HepG2 (cell line): ENCODE results near the gene ATP9A. TPM values are rescaled to one million over a fixed set of nuclear protein-coding genes. Genes with fewer than 3 reads are reported as not detected.

Experiments used
- CAMTA2 ChIP-seq: sonication (generic); formaldehyde crosslinking; IDR thresholded peaks from 2 replicates; pipeline ENCODE4 v1.4.0; 2020; ENCODE audit warnings: mild to moderate bottlenecking, missing genetic modification reagents, borderline replicate concordance
- CENPX ChIP-seq: sonication (generic); formaldehyde crosslinking; IDR thresholded peaks from 2 replicates; pipeline ENCODE4 v1.9.0; 2021; ENCODE audit warnings: mild to moderate bottlenecking, missing genetic modification reagents, moderate library complexity
- FOXO1 ChIP-seq: sonication (generic); formaldehyde crosslinking; IDR thresholded peaks from 2 replicates; pipeline ENCODE4 v1.4.0; 2020; ENCODE audit warnings: missing genetic modification reagents
- GTF3A ChIP-seq: sonication (generic); formaldehyde crosslinking; conservative IDR thresholded peaks from 2 replicates; pipeline ENCODE4 v1.4.0; 2020; ENCODE audit warnings: mild to moderate bottlenecking, missing genetic modification reagents
- MAFF ChIP-seq: IDR thresholded peaks from 2 replicates; pipeline ENCODE4 v1.6.1; 2011; ENCODE audit warnings: low read depth, low read length, improper control_type of control experiment
- MIER2 ChIP-seq: IDR thresholded peaks from 2 replicates; pipeline ENCODE4 v1.6.1; 2016; ENCODE audit warnings: missing biosample characterization, missing genetic modification reagents
- MLX ChIP-seq: IDR thresholded peaks from 2 replicates; pipeline ENCODE4 v1.6.1; 2016
- NFAT5 ChIP-seq: sonication (generic); formaldehyde crosslinking; IDR thresholded peaks from 2 replicates; pipeline ENCODE4 v1.4.0; 2020; ENCODE audit warnings: missing genetic modification reagents
- NFATC3 ChIP-seq: sonication (generic); formaldehyde crosslinking; IDR thresholded peaks from 2 replicates; pipeline ENCODE4 v1.5.1; 2020; ENCODE audit warnings: mild to moderate bottlenecking, missing genetic modification reagents
- RBAK ChIP-seq: sonication (generic); formaldehyde crosslinking; IDR thresholded peaks from 2 replicates; pipeline ENCODE4 v1.5.1; 2020; ENCODE audit warnings: mild to moderate bottlenecking, missing genetic modification reagents
- RORA ChIP-seq: sonication (generic); formaldehyde crosslinking; IDR thresholded peaks from 2 replicates; pipeline ENCODE4 v1.5.0; 2020; ENCODE audit warnings: mild to moderate bottlenecking, missing genetic modification reagents, moderate library complexity
- SNRNP70 ChIP-seq: fragments of 200-400 bp; formaldehyde crosslinking; IDR thresholded peaks from 2 replicates; pipeline ENCODE4 v1.6.1; 2017; ENCODE audit warnings: mild to moderate bottlenecking, low read depth, low read length, moderate library complexity
- STAG1 ChIP-seq: sonication (generic); formaldehyde crosslinking; IDR thresholded peaks from 2 replicates; pipeline ENCODE4 v1.4.0; 2020; ENCODE audit warnings: missing genetic modification reagents
- THAP7 ChIP-seq: sonication (generic); formaldehyde crosslinking; IDR thresholded peaks from 2 replicates; pipeline ENCODE4 v1.8.1; 2023; ENCODE audit warnings: mild to moderate bottlenecking, missing genetic modification reagents
- ZBTB7B ChIP-seq: sonication (generic); formaldehyde crosslinking; IDR thresholded peaks from 2 replicates; pipeline ENCODE4 v1.4.0; 2020; ENCODE audit warnings: missing genetic modification reagents
- ZFP36L1 ChIP-seq: sonication (generic); formaldehyde crosslinking; IDR thresholded peaks from 2 replicates; pipeline ENCODE4 v1.8.0; 2022; ENCODE audit warnings: mild to moderate bottlenecking, missing genetic modification reagents, moderate library complexity
- ZNF234 ChIP-seq: sonication (generic); formaldehyde crosslinking; conservative IDR thresholded peaks from 2 replicates; pipeline ENCODE4 v1.5.1; 2020; ENCODE audit warnings: mild to moderate bottlenecking, missing genetic modification reagents
- ZNF597 ChIP-seq: sonication (generic); formaldehyde crosslinking; IDR thresholded peaks from 2 replicates; pipeline ENCODE4 v1.5.0; 2020; ENCODE audit warnings: missing genetic modification reagents
- ZNF740 ChIP-seq: sonication (generic); formaldehyde crosslinking; IDR thresholded peaks from 2 replicates; pipeline ENCODE4 v1.4.0; 2020; ENCODE audit warnings: missing genetic modification reagents
- ZNF775 ChIP-seq: sonication (generic); formaldehyde crosslinking; IDR thresholded peaks from 2 replicates; pipeline ENCODE4 v1.4.0; 2020; ENCODE audit warnings: missing genetic modification reagents, mild to moderate bottlenecking, moderate library complexity, borderline replicate concordance
- polyA plus RNA-seq, 8 experiments: library from polyadenylated mRNA; depleted of rRNA in 3 of 8; stranded (reverse) in 7 of 8; unstranded in 1 of 8; fragments of >200 nt; fragmentation: Illumina TruSeq in 4 of 8; extraction: Trizol in 4 of 8; gene quantifications; 2 replicates each; pipeline versions ENCODE4 v1.2.1 to v1.2.3, GENCODE V29; 2011 to 2016; ENCODE audit warnings: low read depth in 4 of 8, missing spikeins in 1 of 8, mixed read lengths in 1 of 8; ENCODE audit not compliant: insufficient read depth in 1 of 8
- total RNA-seq, 5 experiments: library from RNA; depleted of rRNA; stranded (reverse); fragments of >200 nt; fragmentation: Illumina TruSeq; extraction: Trizol; gene quantifications; 2 replicates each; pipeline ENCODE4 v1.2.3, GENCODE V29; 2016; ENCODE audit warnings: low read depth in 1 of 5
- TF ChIP-seq, protein P1 (sequence below): sonication (generic); formaldehyde crosslinking; IDR thresholded peaks from 2 replicates; pipeline ENCODE4 v1.5.1; 2020; ENCODE audit warnings: mild to moderate bottlenecking, missing genetic modification reagents

ATP9A gene
- total and polyA plus RNA-seq, 2 of the 13 experiments (the other 11 are each of a cell fraction or from before 2014, with no cell fraction given), result 11.8 to 18.5 TPM

DNA sequence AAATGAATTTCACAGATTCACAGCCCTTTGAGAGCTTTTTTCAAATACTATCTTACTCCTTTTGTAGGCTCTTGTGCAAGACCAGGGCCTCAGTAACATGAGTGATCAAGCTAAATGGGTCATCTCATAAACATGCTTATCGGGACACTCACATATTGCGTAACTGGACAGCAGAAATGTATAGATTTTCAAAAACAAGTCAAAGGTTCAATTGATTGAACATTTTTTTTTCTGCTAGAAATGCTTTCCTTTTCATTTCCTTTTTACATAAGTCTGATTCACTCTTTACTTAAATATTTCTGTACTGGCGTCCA, 42.8 kb upstream of the ATP9A start (continued):
- peak; percentile 99 for TF ChIP-seq FOXO1
- TF ChIP-seq CENPX (CRISPR knock-in tag), result no peak
- no peak for TF ChIP-seq GTF3A (CRISPR knock-in tag)
- TF ChIP-seq MIER2 (CRISPR knock-in tag), result peak; percentile 59
- TF ChIP-seq NFAT5 (CRISPR knock-in tag), result no peak
- no peak for TF ChIP-seq ZBTB7B (CRISPR knock-in tag)
- TF ChIP-seq ZNF234 (CRISPR knock-in tag), result no peak
- TF ChIP-seq ZNF597 (CRISPR knock-in tag), result no peak
- peak; percentile 99 for TF ChIP-seq RORA (CRISPR knock-in tag)
- no peak for TF ChIP-seq SNRNP70
- TF ChIP-seq, protein P1, sequence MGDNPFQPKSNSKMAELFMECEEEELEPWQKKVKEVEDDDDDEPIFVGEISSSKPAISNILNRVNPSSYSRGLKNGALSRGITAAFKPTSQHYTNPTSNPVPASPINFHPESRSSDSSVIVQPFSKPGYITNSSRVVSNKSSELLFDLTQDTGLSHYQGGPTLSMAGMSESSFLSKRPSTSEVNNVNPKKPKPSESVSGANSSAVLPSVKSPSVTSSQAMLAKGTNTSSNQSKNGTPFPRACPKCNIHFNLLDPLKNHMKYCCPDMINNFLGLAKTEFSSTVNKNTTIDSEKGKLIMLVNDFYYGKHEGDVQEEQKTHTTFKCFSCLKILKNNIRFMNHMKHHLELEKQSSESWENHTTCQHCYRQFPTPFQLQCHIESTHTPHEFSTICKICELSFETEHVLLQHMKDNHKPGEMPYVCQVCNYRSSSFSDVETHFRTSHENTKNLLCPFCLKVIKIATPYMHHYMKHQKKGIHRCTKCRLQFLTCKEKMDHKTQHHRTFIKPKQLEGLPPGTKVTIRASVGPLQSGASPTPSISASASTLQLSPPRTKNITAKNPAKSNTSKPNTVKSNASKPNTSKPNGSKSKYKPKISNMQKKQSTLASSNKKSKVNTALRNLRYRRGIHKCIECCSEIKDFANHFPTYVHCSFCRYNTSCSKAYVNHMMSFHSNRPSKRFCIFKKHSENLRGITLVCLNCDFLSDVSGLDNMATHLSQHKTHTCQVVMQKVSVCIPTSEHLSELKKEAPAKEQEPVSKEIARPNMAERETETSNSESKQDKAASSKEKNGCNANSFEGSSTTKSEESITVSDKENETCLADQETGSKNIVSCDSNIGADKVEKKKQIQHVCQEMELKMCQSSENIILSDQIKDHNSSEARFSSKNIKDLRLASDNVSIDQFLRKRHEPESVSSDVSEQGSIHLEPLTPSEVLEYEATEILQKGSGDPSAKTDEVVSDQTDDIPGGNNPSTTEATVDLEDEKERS (CRISPR knock-in tag), result no peak; the same call in 1 of the 2 replicates
- TF ChIP-seq CAMTA2 (CRISPR knock-in tag), result no peak
- TF ChIP-seq NFATC3 (CRISPR knock-in tag), result no peak
- no peak for TF ChIP-seq ZFP36L1
- peak; percentile 94 for TF ChIP-seq MLX (CRISPR knock-in tag)
- TF ChIP-seq THAP7, result no peak
- no peak for TF ChIP-seq ZNF740 (CRISPR knock-in tag)
- no peak for TF ChIP-seq RBAK (CRISPR knock-in tag)
- TF ChIP-seq MAFF, result no peak
- TF ChIP-seq ZNF775, result no peak
- 0 out of 2 replicates have a peak, but pooled peaks have one; percentile 14 for TF ChIP-seq STAG1
